Stimulated activated CD8-positive, alpha-beta memory T cell treated with anti-CD3 and anti-CD28 coated beads, Interleukin-7, amount 100 ng/mL, for 24 hours (primary cell): Measurements from ENCODE around the gene PRKAB2.
A peak's percentile ranks its signal among the peaks of the same experiment; 100 is the strongest.
"Not testable (repeated sequence)": the region's sequence is repeated elsewhere in the genome, so short reads cannot be mapped to it uniquely, and the experiment has no call there.

ENCODE experiments used
- DNase-seq: peaks from one replicate; pipeline ENCODE4 v3.0.0-alpha.2; 2020; ENCODE audit warnings: low read depth

PRKAB2 gene

DNA sequence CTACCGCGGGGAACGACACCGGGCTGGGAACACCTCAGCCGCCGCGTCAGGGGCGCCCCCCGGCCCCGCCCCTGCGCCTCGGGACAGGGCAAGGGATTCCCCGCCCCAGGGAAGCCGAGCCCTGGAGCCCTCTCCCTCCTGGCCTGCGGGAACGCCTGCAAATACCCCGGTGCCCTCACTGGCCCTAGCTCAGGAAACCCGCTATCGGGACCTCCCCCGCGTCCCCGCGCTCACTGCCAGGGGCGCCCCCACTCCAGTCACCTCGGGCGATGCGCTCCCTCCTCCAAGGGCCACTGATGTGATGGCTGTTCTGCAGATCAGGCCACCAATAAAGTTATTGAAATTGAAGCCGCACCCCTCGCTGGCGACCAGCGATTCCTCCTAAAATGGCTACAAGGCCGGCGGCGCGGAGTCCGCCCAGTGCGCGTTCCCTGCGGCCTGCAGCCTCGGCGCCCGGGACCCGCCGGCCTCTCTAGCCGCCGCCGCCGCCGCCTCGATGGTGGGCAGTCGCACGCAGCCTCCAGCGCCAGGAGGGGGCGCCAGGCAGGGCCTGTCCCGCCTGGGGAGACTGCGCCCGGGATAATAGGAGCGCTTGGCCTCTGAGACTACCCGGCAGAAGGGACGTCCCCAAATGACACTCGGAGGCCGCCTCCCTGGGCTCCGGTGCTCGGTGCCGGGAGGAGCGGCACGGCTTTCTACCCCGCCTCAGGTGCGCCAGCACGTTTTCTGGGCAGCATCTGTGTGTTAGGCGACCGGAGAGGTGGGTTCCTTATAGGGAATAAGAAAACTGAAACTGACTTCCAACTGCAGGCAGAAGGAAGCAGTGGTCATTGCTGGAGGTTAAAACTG is at the start of gene PRKAB2:
PRKAB2 (minus strand) TSS at position 303 of the 849 bp plus-strand sequence. CDS start 326 bp downstream, outside the sequence.
- peak; percentile 74 for DNase-seq

GRCh38 chr1:147218606-147219005 is 46.3 kb upstream of the PRKAB2 start:
- no peak for DNase-seq

DNA sequence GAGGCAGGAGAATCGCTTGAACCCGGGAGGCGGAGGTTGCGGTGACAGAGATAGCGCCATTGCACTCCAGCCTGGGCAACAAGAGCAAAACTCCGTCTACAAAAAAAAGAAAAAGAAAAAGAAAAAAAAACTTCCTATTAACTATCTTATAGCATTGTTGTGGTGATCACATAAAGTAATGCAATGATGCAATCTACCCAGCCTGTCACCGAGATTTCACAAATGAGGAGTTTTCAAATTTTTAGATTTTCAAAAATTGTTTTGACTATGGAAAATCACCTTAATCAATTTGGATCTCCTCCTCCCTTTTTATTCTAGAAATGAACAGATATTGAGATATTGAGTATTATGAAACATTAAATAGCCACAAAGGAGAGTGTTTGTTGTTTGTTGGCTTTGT is 44.9 kb upstream of the PRKAB2 start:
- no peak for DNase-seq

DNA sequence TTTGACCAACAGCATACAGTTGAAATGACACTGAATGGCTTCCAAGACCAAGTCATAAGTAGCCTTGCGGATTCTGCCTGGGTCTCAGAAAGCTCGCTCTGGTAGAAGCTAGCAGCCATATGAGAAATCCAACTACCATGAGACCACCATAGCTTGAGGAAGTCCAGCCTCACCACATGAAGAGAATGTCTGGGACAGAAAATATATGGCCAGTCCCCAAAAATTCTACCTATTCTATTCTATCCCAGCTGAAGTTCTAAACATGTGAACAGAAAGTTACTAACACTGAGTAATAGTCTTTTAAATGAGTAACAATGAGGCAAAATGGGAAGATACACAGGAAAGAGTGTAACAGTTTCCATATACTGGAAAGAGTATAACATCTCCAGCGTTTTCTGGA is 43.9 kb upstream of the PRKAB2 start:
- DNase-seq = no peak

- no peak for DNase-seq
These were observed 43.3 kb upstream of the PRKAB2 start for GRCh38 chr1:147215540-147215916.

DNA sequence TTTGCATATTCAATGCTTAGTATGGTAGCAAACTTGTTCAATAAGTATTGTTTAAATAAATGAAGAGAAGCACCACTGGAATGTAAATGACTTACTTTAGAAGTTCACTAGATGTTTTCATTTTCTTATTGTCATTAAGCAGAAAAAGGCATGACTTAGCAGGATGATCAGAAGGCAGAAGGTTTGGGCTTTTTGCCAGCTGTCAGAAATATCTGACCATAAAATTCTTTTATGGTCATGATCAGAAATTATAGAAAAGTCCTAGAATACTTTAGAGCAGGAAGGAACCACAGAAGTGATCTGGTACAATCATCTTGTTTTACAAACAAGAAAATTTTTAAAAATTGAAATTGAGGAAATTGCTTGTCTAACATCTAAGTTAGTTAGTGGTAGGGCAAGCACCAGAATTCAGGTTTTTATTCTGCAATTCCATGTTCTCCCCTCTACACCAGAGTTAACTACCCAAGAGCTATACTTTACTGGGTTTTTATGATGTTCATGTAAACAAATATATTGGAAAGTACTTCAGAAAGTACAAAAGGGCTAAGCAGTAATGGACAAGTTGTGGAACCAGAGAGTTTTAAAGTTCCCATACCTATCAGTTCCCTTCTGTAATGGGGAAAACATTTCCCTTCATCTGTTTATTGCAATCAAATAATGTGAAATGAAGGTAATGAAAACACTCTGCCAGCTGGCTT is 42.7 kb upstream of the PRKAB2 start:
- no peak for DNase-seq

- no peak for DNase-seq
These were observed 42.1 kb upstream of the PRKAB2 start for GRCh38 chr1:147214325-147214724.

- DNase-seq = no peak
These were observed 41.0 kb upstream of the PRKAB2 start for GRCh38 chr1:147213271-147213670.

- DNase-seq = no peak
These were observed 39.3 kb upstream of the PRKAB2 start for GRCh38 chr1:147211577-147211976.

DNA sequence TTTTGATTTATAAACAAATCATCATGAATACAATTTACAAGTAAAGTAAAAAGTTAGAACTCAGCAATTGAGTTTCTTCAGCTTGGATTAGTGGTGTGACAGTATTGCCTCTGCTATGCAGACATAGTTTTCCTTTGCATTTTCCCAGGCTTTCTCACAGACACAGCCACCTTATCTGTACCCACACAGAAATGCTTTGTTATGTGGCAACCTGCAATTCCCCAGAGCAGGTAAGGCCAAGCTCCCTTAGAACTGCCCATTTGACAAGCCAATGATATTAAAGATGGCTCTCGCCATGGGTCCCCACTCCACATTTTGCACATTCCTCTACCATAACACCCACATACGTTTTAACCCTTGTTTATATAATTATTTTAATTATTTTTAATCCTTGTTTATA is 38.7 kb upstream of the PRKAB2 start:
- DNase-seq = no peak

GRCh38 chr1:147209825-147210821 is 37.9 kb upstream of the PRKAB2 start:
- DNase-seq = no peak

- no peak for DNase-seq
These were observed 36.3 kb upstream of the PRKAB2 start for GRCh38 chr1:147208619-147209018.

DNA sequence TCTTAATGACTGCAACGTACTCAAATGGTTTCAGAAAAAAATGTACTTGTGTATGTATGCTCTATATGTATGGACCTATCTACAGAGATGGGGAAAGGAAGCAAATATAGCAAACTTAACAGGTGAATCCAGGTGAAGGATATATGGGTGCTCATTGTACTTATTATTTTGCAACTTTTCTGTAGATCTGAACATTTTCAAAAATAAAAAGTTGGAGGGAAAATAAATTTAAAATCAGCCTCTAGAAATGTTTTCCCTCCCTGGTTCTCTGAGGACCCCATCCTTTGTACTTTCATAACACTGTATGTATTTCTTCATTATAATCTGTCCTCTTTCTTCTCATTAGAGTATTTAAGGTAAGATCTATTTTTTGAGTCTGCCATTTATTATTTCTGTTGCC is 34.9 kb upstream of the PRKAB2 start:
- DNase-seq = no peak

DNA sequence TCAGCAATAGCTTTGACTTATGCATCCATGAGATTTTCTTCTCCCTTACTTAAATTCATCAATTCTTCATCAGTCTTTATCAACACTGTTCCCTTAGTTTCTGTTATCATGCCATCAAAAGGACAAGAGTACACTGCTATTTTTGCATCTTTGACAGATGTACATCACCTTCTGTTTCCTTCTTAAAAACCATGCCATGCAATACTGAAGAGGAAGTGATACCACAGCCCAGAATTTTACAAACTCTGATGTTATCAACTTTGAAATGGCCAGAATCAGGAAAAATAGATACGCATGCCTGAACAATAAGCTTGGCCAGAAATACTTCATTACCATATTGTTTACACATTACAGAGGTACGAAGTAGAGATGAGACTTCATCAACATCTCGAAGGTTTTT is 31.8 kb upstream of the PRKAB2 start:
- no peak for DNase-seq

GRCh38 chr1:147202576-147202975 is 30.3 kb upstream of the PRKAB2 start:
- no peak for DNase-seq

- DNase-seq = no peak
These were observed 29.5 kb upstream of the PRKAB2 start for GRCh38 chr1:147201786-147202185.

DNA sequence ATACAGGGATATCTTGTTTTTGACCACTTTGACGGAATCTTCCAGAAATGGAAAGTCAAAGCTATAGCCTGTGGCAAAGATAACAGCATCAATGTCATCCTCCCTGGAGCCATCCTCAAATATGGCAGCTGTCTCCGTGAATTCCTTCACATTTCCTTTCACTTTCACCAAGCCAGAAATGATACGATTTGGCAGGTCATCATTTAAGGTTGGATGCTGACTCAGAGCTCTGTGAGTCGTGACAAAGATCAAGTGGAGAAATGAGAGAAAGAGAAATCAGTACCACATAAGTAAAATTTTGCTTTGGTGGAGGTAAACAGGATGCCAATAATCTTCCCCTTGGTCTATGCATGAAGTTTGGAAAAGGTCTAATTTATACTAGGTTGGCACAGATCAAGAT is 29.0 kb upstream of the PRKAB2 start:
- no peak for DNase-seq

DNA sequence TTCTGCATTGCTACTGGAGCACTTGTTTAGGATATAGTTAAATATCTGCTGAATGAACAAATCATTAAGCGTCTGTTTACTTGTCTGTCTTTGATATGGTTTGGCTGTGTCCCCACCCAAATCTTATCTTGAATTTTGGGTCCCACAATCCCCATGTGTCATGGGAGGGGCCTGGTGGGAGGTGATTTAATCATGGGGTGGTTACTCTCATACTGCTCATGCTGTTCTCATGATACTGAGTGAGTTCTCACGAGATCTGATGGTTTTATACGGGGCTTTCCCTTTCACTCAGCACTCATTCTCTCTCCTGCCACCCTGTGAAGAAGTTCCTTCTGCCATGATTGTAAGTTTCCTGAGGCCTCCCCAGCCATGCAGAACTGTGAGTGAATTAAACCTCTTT is 25.1 kb upstream of the PRKAB2 start:
- DNase-seq = not testable (repeated sequence)

GRCh38 chr1:147189514-147189913 is 17.2 kb upstream of the PRKAB2 start:
- DNase-seq = no peak

GRCh38 chr1:147185432-147185831 is 13.2 kb upstream of the PRKAB2 start:
- no peak for DNase-seq

- DNase-seq = no peak
These were observed 5.5 kb upstream of the PRKAB2 start for GRCh38 chr1:147177611-147178380.
